TTC549 (cell line): Measurements from ENCODE around the gene MATR3.
A peak's percentile ranks its signal among the peaks of the same experiment; 100 is the strongest.
"Not testable (repeated sequence)": the region's sequence is repeated elsewhere in the genome, so short reads cannot be mapped to it uniquely, and the experiment has no call there.

ENCODE experiments used
- FAIRE-seq: peaks from 2 replicates; lab custom pipeline; 2012; peaks lifted over from hg19 to GRCh38; lab: Jason Lieb, UNC

MATR3 gene

GRCh38 chr5:139297439-139298133 lies 4.0 kb downstream of the MATR3 start:
- FAIRE-seq: no peak

- FAIRE-seq: no peak
Observed at GRCh38 chr5:139298242-139298641, 4.7 kb downstream of the MATR3 start.

- FAIRE-seq: no peak
Observed at GRCh38 chr5:139299486-139299885, 5.9 kb downstream of the MATR3 start.

GRCh38 chr5:139301808-139302499 lies 8.4 kb downstream of the MATR3 start:
- FAIRE-seq: peak; percentile 5

- FAIRE-seq: no peak
Observed at GRCh38 chr5:139304391-139305324, 11.1 kb downstream of the MATR3 start.

GRCh38 chr5:139306197-139306596 lies 12.7 kb downstream of the MATR3 start:
- no peak for FAIRE-seq

GRCh38 chr5:139306628-139307379 lies 13.3 kb downstream of the MATR3 start:
- no peak for FAIRE-seq

GRCh38 chr5:139308797-139309196 lies 15.3 kb downstream of the MATR3 start:
- no peak for FAIRE-seq

- not testable (repeated sequence) for FAIRE-seq
Observed at GRCh38 chr5:139310715-139311186, 17.2 kb downstream of the MATR3 start.

- no peak for FAIRE-seq
Observed at GRCh38 chr5:139312075-139312474, 18.5 kb downstream of the MATR3 start.

GRCh38 chr5:139314276-139314675 lies 20.7 kb downstream of the MATR3 start:
- no peak for FAIRE-seq

- no peak for FAIRE-seq
Observed at GRCh38 chr5:139315056-139315615, 21.6 kb downstream of the MATR3 start.

GRCh38 chr5:139335811-139336210 lies 42.3 kb downstream of the MATR3 start:
- no peak for FAIRE-seq

- FAIRE-seq: no peak
Observed at GRCh38 chr5:139340051-139340450, 46.5 kb downstream of the MATR3 start.

GRCh38 chr5:139341187-139341688 lies 47.7 kb downstream of the MATR3 start:
- no peak for FAIRE-seq

GRCh38 chr5:139341689-139342422 lies 48.3 kb downstream of the MATR3 start, which contains the start of gene PAIP2:
TSS of gene PAIP2 (plus strand) at chr5:139341854. CDS start at chr5:139363785, 21,931 bp downstream.
- FAIRE-seq: peak; percentile 59

- FAIRE-seq: no peak
Observed at GRCh38 chr5:139342423-139342723, 48.8 kb downstream of the MATR3 start.

GRCh38 chr5:139343476-139343875 lies 49.9 kb downstream of the MATR3 start:
- no peak for FAIRE-seq

GRCh38 chr5:139344177-139344576 lies 50.6 kb downstream of the MATR3 start:
- FAIRE-seq: no peak

- not testable (repeated sequence) for FAIRE-seq
Observed at GRCh38 chr5:139345442-139345841, 51.9 kb downstream of the MATR3 start.

GRCh38 chr5:139347863-139348262 lies 54.3 kb downstream of the MATR3 start:
- FAIRE-seq: not testable (repeated sequence)
